Left lung (tissue), 10 donors: ENCODE results near the gene TRIM28. TPM values are rescaled to one million over a fixed set of nuclear protein-coding genes. Genes with fewer than 3 reads are reported as not detected.

Experiments used
- ATAC-seq: fragments of 200-7000 bp; cut with Tn5 transposase; one replicate; pipeline ENCODE4 v1.9.1; 2020; ENCODE audit warnings: moderate library complexity
- DNase-seq, 4 donors: peaks; one replicate each; pipeline ENCODE4 v3.0.0-alpha.2; 2013 to 2020
- H3K27ac ChIP-seq, 2 donors: fragments of 200-600 bp; sonication (generic) in 1 of 2; one replicate each; pipeline versions ENCODE4 v1.5.0 to v1.8.0; 2020 to 2021
- H3K27me3 ChIP-seq, 2 donors: fragments of 200-600 bp; sonication (generic) in 1 of 2; one replicate each; pipeline versions ENCODE4 v1.5.0 to v1.8.0; 2020 to 2021
- H3K36me3 ChIP-seq, 2 donors: fragments of 200-600 bp; sonication (generic) in 1 of 2; one replicate each; pipeline versions ENCODE4 v1.5.0 to v1.8.0; 2020 to 2021
- H3K4me1 ChIP-seq, 2 donors: fragments of 200-600 bp; one replicate each; pipeline ENCODE4 v1.8.0; 2021
- H3K4me3 ChIP-seq, 2 donors: fragments of 200-600 bp; sonication (generic) in 1 of 2; one replicate each; pipeline versions ENCODE4 v1.5.0 to v1.8.0; 2020 to 2021; ENCODE audit warnings: mild to moderate bottlenecking in 1 of 2
- H3K9me3 ChIP-seq, 2 donors: fragments of 200-600 bp; sonication (generic) in 1 of 2; one replicate each; pipeline versions ENCODE4 v1.5.0 to v1.8.0; 2020 to 2021
- intact Hi-C, 2 donors: fragments of 100-400 bp; cut with DNase I; formaldehyde crosslinking; loops; one replicate each; pipeline versions ENCODE4 v1.11.2 to v1.14.2; 2022
- polyA plus RNA-seq, 6 donors: library from polyadenylated mRNA; unstranded; fragments of 120-200 nt; gene quantifications; one replicate each; pipeline ENCODE4 v1.2.1, GENCODE V29; 2013; ENCODE audit not compliant: insufficient read length in 6 of 6
- total RNA-seq, 2 donors: library from RNA; stranded (reverse); fragmentation: NEBNext Ultra II Directional; extraction: Animal tissue kit (Norgen Biotek cat#: 25700); gene quantifications; one replicate each; pipeline ENCODE4 v1.2.1, GENCODE V29; 2021
- TF ChIP-seq, protein P1 (sequence below), 2 donors: fragments of 200-600 bp; sonication (generic) in 1 of 2; IDR thresholded peaks; one replicate each; pipeline versions ENCODE4 v1.5.0 to v1.8.0; 2021; ENCODE audit warnings: antibody characterized with exemption in 2 of 2
- donor health status: DM: no; HTN: yes; CAD: no.
- donor health status: DM: no; HTN: no; CAD: no.

Gene TRIM28
- total and polyA plus RNA-seq, 8 donors: 231 to 689 (median 613) TPM

DNA sequence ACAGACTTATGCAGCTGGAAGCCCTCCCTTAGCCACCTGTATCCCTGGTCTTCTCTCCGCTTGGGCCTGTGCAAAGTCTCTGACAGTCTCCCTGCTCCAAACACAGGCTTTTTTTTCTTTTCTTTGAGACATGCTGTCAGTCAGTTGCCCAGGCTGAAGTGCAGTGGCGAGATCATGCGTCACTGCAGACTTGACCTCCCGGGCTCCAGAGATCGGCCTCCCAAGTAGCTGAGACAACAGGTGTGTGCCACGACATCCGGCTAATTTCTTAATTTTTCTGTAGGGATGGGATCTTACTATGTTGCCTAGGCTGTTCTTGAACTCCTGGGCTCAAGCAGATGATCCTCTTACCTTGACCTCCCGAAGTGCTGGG lies 27.7 kb downstream of the TRIM28 start:
- H3K27ac ChIP-seq: peak overlapping the region in 1 of 2 donors; percentile 99
- DNase-seq (peak in 1 of 4 donors; percentile 34), ATAC-seq (no peak)
- intact Hi-C loops: no loop called here
- peaks cover 0 to 45% of the 10 kb centered on the region in 2 donors for H3K36me3 ChIP-seq
- H3K9me3 ChIP-seq: no peaks in the 10 kb centered on the region
- TF ChIP-seq, protein P1, sequence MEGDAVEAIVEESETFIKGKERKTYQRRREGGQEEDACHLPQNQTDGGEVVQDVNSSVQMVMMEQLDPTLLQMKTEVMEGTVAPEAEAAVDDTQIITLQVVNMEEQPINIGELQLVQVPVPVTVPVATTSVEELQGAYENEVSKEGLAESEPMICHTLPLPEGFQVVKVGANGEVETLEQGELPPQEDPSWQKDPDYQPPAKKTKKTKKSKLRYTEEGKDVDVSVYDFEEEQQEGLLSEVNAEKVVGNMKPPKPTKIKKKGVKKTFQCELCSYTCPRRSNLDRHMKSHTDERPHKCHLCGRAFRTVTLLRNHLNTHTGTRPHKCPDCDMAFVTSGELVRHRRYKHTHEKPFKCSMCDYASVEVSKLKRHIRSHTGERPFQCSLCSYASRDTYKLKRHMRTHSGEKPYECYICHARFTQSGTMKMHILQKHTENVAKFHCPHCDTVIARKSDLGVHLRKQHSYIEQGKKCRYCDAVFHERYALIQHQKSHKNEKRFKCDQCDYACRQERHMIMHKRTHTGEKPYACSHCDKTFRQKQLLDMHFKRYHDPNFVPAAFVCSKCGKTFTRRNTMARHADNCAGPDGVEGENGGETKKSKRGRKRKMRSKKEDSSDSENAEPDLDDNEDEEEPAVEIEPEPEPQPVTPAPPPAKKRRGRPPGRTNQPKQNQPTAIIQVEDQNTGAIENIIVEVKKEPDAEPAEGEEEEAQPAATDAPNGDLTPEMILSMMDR (IDR thresholded peaks at IDR 0.05): no peak
- H3K4me3 ChIP-seq: no peak overlapping the region
- peaks cover 9 to 37% of the 10 kb centered on the region in 2 donors for H3K4me1 ChIP-seq
- no peaks in the 10 kb centered on the region for H3K27me3 ChIP-seq

DNA sequence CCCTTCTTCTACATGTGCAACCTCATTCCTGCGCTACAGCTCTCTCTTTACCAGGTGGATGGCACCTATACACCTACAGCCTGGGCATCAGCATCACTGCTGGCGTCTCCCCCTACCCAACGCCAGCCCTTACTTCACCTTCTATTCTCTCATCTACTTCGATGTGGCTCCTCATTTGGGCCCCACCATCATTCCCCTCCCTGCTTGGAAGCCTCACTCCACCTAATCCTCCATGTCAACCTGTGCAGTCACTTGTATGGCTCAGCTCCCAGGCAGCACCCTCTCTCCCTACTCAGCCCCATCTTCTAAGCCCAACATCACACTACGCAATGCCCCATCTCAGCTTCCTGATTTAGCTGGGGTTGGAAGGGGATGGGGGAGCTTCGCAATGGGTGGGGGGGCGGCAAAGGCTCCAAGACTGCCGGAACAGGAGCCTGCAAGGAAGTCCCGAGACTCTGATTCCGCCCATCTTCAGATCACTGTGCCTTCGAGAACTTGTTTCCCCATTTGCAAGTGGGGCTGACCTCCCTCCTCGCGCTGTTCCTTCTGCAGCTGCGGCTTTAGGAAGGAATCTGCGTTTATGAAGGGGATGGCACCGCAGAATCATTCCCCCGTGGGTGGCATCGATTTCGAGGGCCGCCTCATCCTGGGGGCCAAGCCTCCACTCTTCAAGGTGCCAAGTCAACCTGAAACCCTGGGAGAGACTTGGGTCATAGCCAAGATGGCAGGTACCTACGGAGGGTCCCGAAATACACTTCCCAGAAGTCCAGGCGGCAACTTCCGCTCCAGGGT lies 28.4 kb downstream of the TRIM28 start:
- ATAC-seq: no peak
- peaks cover 0 to 38% of the 10 kb centered on the region in 2 donors for H3K36me3 ChIP-seq
- DNase-seq: peak in 1 of 4 donors; percentile 31
- no peaks in the 10 kb centered on the region for H3K9me3 ChIP-seq
- TF ChIP-seq, protein P1 (IDR thresholded peaks at IDR 0.05): no peak
- H3K27ac ChIP-seq: peak overlapping the region; percentile 95 to 99
- intact Hi-C loops: no loop called here
- peaks cover 9 to 43% of the 10 kb centered on the region in 2 donors for H3K4me1 ChIP-seq
- H3K27me3 ChIP-seq: no peaks in the 10 kb centered on the region
- peak overlapping the region; percentile 55 to 81 for H3K4me3 ChIP-seq

DNA sequence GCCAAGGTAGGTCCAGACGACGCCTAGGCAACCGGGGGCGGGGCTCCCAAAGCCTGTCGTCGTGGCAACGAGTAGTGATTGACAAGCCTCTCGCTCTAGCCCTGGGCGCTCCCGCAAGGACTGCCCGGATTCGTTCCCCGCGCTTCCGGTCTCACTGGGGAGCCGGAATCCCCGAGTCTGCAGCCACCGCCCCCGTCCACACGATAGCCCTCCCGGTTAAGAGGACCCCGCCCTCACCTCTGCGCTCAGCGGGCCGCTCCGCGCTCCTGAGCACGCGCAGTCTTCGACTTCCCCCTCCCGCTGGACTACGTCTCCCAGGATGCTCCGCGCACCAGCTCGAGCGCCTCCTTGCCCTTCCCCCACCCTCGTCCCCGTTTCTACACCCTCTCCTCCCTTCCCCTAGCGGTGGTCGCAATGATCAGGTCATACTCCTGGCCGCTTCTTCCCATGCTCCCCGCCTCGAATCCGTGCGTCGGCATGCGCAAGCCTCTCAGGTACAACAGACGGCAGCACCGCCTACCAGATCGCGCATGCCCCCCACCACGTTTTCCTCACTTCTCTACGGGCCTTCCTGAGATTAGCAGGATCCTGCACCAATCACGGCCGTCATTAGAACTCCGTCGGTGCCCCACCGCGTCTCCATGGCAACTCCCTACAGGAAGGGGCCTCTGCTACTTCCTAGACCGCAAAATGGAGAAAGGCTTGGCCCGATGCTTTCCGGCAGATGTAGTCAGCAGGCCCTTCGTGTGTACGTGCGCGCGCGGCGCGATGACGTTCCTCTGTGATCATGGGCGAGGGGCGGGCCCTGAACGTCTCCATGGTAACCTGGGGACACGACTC lies 29.2 kb downstream of the TRIM28 start, which contains the start of gene MZF1:
Gene MZF1, minus strand, starts transcription at position 518 of the 840 bp plus-strand sequence. CDS start 1,946 bp downstream, outside the sequence.
- H3K27ac ChIP-seq: peak within 1 kb of the TSS; percentile 95 to 99
- peak; percentile 78 for ATAC-seq
- H3K4me3 ChIP-seq: peak within 1 kb of the TSS; percentile 55 to 81
- TF ChIP-seq, protein P1 (IDR thresholded peaks at IDR 0.05): no peak
- H3K36me3 ChIP-seq: peaks cover 0 to 32% of the 10 kb centered on the region in 2 donors
- H3K4me1 ChIP-seq: peaks cover 9 to 43% of the 10 kb centered on the region in 2 donors
- H3K9me3 ChIP-seq: no peaks in the 10 kb centered on the region
- intact Hi-C loops: no loop called here
- DNase-seq: peak; percentile 99 to 100 (median 100)
- no peaks in the 10 kb centered on the region for H3K27me3 ChIP-seq

DNA sequence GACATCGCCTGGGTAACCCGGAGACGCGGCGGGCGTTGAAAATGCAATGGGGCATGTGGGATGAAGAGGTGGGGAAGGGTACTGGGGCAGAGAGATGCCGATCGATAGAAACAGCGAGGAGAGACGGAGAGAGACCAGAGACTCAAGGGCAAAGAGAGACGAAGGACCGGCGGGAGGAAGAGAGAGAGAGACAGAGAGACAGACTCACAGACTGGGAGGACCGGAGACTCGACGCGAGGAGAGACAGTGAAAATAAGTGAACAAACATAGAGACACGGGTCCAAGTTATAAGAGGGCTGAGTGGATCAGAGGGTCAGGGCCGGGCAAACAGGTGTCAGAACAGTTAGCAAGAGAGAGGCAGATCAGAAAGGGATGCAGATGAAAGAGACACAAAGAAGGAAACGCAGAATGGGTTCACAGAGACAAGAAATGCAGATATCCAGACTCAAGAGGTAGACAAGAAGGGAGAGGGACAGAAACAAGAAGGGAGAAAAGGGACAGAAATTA lies 29.8 kb downstream of the TRIM28 start:
- ATAC-seq (no peak), DNase-seq (no peak)
- peaks cover 0 to 25% of the 10 kb centered on the region in 2 donors for H3K36me3 ChIP-seq
- TF ChIP-seq, protein P1 (IDR thresholded peaks at IDR 0.05): no peak
- intact Hi-C loops: no loop called here
- peak overlapping the region; percentile 55 to 81 for H3K4me3 ChIP-seq
- no peaks in the 10 kb centered on the region for H3K27me3 ChIP-seq
- H3K9me3 ChIP-seq: no peaks in the 10 kb centered on the region
- H3K27ac ChIP-seq: peak overlapping the region; percentile 95 to 99
- peaks cover 9 to 43% of the 10 kb centered on the region in 2 donors for H3K4me1 ChIP-seq
